ENCODE results near the gene DDC. TPM values are rescaled to one million over a fixed set of nuclear protein-coding genes. Genes with fewer than 3 reads are reported as not detected.

Gene DDC
- total RNA-seq, 1 experiment from 2014 or later: not detected

DNA sequence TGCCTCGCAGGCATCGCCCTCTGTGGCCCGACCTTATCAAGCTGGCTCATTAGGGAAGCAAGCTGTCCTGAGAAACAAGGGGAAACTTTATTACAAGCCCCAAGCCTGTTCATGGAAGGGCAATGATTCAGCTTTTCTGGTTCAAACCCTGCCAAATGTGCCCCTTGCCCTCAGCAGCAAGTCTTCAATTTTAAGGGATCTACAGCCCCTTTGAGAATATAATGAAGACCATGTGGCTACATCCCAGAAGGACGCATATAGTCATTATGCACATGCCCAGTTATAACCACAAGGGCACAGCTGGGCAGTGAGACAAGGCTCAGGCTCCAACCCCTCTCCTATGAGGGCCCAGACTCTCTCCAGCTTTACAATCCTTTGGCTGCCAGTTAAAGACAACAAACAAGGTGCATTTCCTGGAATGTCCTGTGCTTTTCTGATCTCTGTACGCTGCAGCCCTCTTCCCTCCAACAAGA lies 56.7 kb downstream of the DDC start:
- no peaks in the 10 kb centered on the region for H3K79me2 ChIP-seq (ENCODE audit: low read depth)
- no peak for DNase-seq
- H3K27me3 ChIP-seq (ENCODE audit: insufficient read depth, low read depth): no peaks in the 10 kb centered on the region
- ChIA-PET CTCF (interaction anchor here (0.6 kb wide), 1 partner anchor 633 kb away, joined by 3 read pairs; no protein-coding TSS in a partner anchor), POLR2A (ENCODE audit: unreplicated experiment) (no interaction called here)
- H3K27ac ChIP-seq: no peak overlapping the region
- no peaks in the 10 kb centered on the region for H3K9me3 ChIP-seq (ENCODE audit: insufficient read depth, low read depth)
- no peaks in the 10 kb centered on the region for H3K9me2 ChIP-seq (ENCODE audit: insufficient read depth)
- no peaks in the 10 kb centered on the region for H3F3A ChIP-seq (ENCODE audit: insufficient read depth, low read depth)
- no peak overlapping the region for H2AFZ ChIP-seq
- BruUV-seq (replicated peaks): no TSS peak
- no peaks in the 10 kb centered on the region for H4K20me1 ChIP-seq (ENCODE audit: insufficient read depth)
- H3K36me3 ChIP-seq (ENCODE audit: low read depth): no peaks in the 10 kb centered on the region
- no peak overlapping the region for H3K4me3 ChIP-seq
- no peaks in the 10 kb centered on the region for H3K4me1 ChIP-seq (replicated peaks; ENCODE audit: insufficient read depth)
- TF ChIP-seq, protein P1, sequence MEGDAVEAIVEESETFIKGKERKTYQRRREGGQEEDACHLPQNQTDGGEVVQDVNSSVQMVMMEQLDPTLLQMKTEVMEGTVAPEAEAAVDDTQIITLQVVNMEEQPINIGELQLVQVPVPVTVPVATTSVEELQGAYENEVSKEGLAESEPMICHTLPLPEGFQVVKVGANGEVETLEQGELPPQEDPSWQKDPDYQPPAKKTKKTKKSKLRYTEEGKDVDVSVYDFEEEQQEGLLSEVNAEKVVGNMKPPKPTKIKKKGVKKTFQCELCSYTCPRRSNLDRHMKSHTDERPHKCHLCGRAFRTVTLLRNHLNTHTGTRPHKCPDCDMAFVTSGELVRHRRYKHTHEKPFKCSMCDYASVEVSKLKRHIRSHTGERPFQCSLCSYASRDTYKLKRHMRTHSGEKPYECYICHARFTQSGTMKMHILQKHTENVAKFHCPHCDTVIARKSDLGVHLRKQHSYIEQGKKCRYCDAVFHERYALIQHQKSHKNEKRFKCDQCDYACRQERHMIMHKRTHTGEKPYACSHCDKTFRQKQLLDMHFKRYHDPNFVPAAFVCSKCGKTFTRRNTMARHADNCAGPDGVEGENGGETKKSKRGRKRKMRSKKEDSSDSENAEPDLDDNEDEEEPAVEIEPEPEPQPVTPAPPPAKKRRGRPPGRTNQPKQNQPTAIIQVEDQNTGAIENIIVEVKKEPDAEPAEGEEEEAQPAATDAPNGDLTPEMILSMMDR (conservative IDR thresholded peaks at IDR 0.05): no peak
- no peak overlapping the region for H3K4me2 ChIP-seq
- intact Hi-C loops (cut with micrococcal nuclease; ENCODE audit: unreplicated experiment): no loop called here

DNA sequence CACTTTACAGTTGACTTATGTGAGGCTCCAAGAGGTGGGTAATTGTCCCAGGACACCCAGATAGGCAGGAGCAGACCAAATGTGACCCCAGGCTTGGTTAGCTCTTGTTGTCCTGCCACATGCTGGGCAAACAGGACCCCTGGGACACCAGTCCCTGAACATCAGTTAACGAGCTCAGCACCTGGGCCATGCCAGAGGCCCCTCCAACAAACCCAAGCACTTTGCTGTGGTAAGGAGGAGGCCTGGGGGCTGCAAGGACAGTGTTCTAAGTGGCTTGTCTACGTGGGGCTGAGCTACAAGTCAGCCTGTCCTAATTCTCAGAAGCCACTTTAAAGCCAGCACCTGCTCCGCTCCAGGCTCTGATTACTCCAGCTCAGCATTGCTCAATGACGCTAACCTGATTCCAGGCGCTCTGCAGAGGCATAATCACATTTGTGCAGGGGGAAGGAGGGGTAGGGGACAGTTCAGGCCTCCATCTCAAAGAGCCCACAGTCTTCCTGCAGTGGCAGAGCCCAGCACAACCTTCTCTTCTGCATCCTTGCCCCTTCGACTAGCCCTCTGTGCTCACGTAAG lies 57.2 kb downstream of the DDC start:
- Histone ChIP-seq H3K79me2 (ENCODE audit: low read depth) (no peaks in the 10 kb centered on the region), H2AFZ (no peak overlapping the region), H3K9me2 (ENCODE audit: insufficient read depth) (no peaks in the 10 kb centered on the region), H3K4me1 (replicated peaks; ENCODE audit: insufficient read depth) (no peaks in the 10 kb centered on the region), H3K4me3 (no peak overlapping the region), H4K20me1 (ENCODE audit: insufficient read depth) (no peaks in the 10 kb centered on the region), H3K36me3 (ENCODE audit: low read depth) (no peaks in the 10 kb centered on the region), H3F3A (ENCODE audit: insufficient read depth, low read depth) (no peaks in the 10 kb centered on the region), H3K27me3 (ENCODE audit: insufficient read depth, low read depth) (no peaks in the 10 kb centered on the region), H3K27ac (no peak overlapping the region), H3K9me3 (ENCODE audit: insufficient read depth, low read depth) (no peaks in the 10 kb centered on the region), H3K4me2 (no peak overlapping the region)
- POLR2A ChIA-PET (ENCODE audit: unreplicated experiment): no interaction called here
- no peak for DNase-seq
- BruUV-seq (replicated peaks): no TSS peak
- CTCF ChIA-PET: interaction anchor here (0.6 kb wide), 1 partner anchor 633 kb away, joined by 3 read pairs; no protein-coding TSS in a partner anchor
- TF ChIP-seq, protein P1 (conservative IDR thresholded peaks at IDR 0.05): no peak
- TF ChIP-seq EZH2 (IDR thresholded peaks at IDR 0.05; ENCODE audit: low read depth): no peak
- intact Hi-C loops (cut with micrococcal nuclease; ENCODE audit: unreplicated experiment): no loop called here

DNA sequence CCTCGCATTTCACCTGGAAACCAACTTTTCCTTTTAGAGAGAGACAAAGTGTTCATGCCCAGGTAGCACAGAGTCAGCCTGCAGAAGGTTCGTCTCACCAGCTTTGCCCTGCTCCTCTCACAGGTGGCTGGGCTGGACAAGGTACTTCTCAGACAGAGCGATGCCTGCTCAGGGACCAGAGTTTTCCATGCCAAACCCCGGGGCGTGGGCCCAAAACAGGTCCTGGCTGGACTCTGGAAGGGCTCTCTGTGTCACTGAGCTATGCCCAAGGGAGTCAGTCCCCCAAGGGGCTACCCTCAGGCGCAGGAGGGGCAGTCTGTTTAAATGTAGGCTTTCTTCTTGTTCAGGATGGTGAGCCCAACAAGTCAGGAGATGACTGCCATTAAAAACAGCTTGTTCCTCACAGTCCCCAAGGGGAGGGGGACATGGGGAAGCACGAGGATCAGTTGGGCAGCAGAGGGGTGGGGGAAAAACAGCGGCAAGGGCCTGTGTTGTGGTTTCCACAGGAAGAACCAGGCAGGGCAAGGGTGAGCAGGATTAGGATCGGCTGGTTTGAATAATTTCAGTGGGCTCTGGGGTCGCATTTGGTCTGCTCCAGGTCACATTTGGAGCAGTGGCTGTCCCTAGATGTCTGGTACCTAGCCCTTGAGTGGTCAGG lies 59.5 kb downstream of the DDC start:
- Histone ChIP-seq H4K20me1 (ENCODE audit: insufficient read depth) (no peaks in the 10 kb centered on the region), H3K79me2 (ENCODE audit: low read depth) (no peaks in the 10 kb centered on the region), H3K9me2 (ENCODE audit: insufficient read depth) (no peaks in the 10 kb centered on the region), H3K27me3 (ENCODE audit: insufficient read depth, low read depth) (no peaks in the 10 kb centered on the region), H3K36me3 (ENCODE audit: low read depth) (no peaks in the 10 kb centered on the region), H3F3A (ENCODE audit: insufficient read depth, low read depth) (no peaks in the 10 kb centered on the region), H3K4me3 (no peak overlapping the region), H3K9me3 (ENCODE audit: insufficient read depth, low read depth) (no peaks in the 10 kb centered on the region), H3K27ac (no peak overlapping the region), H3K4me1 (replicated peaks; ENCODE audit: insufficient read depth) (peaks cover 8% of the 10 kb centered on the region; the same call in 1 of the 2 replicates), H3K4me2 (no peak overlapping the region), H2AFZ (no peak overlapping the region)
- TF ChIP-seq, protein P1 (conservative IDR thresholded peaks at IDR 0.05): no peak
- no peak for TF ChIP-seq EZH2 (IDR thresholded peaks at IDR 0.05; ENCODE audit: low read depth)
- no peak for DNase-seq
- CTCF ChIA-PET: no interaction called here
- POLR2A ChIA-PET (ENCODE audit: unreplicated experiment): no interaction called here
- BruUV-seq (replicated peaks): no TSS peak
- intact Hi-C loops (cut with micrococcal nuclease; ENCODE audit: unreplicated experiment): no loop called here

Measured in PC-9 (cell line).